Lower leg skin (tissue), 3 donors: Measurements from ENCODE around the gene ABHD2.

Source experiments
- POLR2A ChIP-seq, 2 donors: fragments of 450-650 bp; IDR thresholded peaks; one replicate each; pipeline ENCODE4 v1.6.1; 2016 to 2017; ENCODE audit warnings: antibody characterized with exemption in 2 of 2, mild to moderate bottlenecking in 1 of 2, moderate library complexity in 1 of 2
- TF ChIP-seq, protein P1 (sequence below), 3 donors: fragments of 450-650 bp; IDR thresholded peaks; one replicate each; pipeline ENCODE4 v1.5.1; 2016; ENCODE audit warnings: antibody characterized with exemption in 3 of 3, mild to moderate bottlenecking in 3 of 3, moderate library complexity in 2 of 3

DNA sequence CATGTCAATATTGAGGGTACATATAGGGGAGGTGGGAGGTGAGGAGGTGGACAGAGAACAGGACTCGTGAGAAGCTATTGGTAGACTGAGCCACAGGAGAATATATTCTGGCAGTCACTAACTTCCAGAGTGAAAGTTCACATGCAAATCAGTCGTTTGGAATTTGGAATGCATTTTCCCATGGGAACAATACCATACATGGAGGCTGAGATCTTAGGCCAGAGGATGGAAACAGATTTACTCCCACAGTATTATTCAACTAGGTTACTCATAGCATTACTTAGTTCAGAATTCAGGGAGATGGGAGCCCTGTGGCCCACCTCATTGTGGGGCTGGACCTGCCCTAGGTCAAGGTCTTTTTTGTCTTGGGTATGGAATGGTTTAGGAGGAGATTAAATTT lies 36.4 kb upstream of the ABHD2 start:
- TF ChIP-seq, protein P1, sequence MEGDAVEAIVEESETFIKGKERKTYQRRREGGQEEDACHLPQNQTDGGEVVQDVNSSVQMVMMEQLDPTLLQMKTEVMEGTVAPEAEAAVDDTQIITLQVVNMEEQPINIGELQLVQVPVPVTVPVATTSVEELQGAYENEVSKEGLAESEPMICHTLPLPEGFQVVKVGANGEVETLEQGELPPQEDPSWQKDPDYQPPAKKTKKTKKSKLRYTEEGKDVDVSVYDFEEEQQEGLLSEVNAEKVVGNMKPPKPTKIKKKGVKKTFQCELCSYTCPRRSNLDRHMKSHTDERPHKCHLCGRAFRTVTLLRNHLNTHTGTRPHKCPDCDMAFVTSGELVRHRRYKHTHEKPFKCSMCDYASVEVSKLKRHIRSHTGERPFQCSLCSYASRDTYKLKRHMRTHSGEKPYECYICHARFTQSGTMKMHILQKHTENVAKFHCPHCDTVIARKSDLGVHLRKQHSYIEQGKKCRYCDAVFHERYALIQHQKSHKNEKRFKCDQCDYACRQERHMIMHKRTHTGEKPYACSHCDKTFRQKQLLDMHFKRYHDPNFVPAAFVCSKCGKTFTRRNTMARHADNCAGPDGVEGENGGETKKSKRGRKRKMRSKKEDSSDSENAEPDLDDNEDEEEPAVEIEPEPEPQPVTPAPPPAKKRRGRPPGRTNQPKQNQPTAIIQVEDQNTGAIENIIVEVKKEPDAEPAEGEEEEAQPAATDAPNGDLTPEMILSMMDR (IDR thresholded peaks at IDR 0.05), result no peak
- TF ChIP-seq POLR2A (IDR thresholded peaks at IDR 0.05), result no peak
